HepG2 (cell line): ENCODE measurements around the gene NPDC1. TPM values are rescaled to one million over a fixed set of nuclear protein-coding genes. Genes with fewer than 3 reads are reported as not detected.

Experiments used
- CC2D1A ChIP-seq: sonication (generic); formaldehyde crosslinking; IDR thresholded peaks from 2 replicates; pipeline ENCODE4 v1.8.1; 2023; ENCODE audit warnings: mild to moderate bottlenecking, missing genetic modification reagents
- CEBPB ChIP-seq: IDR thresholded peaks from 2 replicates; pipeline ENCODE4 v1.6.1; 2011; ENCODE audit warnings: low read depth, low read length, improper control_type of control experiment, borderline replicate concordance
- ETV6 ChIP-seq: sonication (generic); formaldehyde crosslinking; conservative IDR thresholded peaks from 2 replicates; pipeline ENCODE4 v1.4.0; 2020; ENCODE audit warnings: missing genetic modification reagents
- GATA4 ChIP-seq: sonication (generic); IDR thresholded peaks from 2 replicates; pipeline ENCODE4 v1.6.1; 2016; ENCODE audit warnings: antibody characterized with exemption, low read depth, borderline replicate concordance
- GATAD2A ChIP-seq: IDR thresholded peaks from 2 replicates; pipeline ENCODE4 v1.6.1; 2016
- GZF1 ChIP-seq: sonication (generic); formaldehyde crosslinking; IDR thresholded peaks from 2 replicates; pipeline ENCODE4 v1.5.1; 2020; ENCODE audit warnings: mild to moderate bottlenecking, missing genetic modification reagents
- MAFG ChIP-seq: sonication (generic); formaldehyde crosslinking; IDR thresholded peaks from 2 replicates; pipeline ENCODE4 v1.5.1; 2020; ENCODE audit warnings: mild to moderate bottlenecking, missing genetic modification reagents
- MYC ChIP-seq: sonication (generic); formaldehyde crosslinking; IDR thresholded peaks from 2 replicates; pipeline ENCODE4 v1.9.0; 2021; ENCODE audit warnings: missing genetic modification reagents, borderline replicate concordance
- ZBTB8A ChIP-seq: sonication (generic); formaldehyde crosslinking; IDR thresholded peaks from 2 replicates; pipeline ENCODE4 v1.4.0; 2020; ENCODE audit warnings: mild to moderate bottlenecking, low read depth, missing genetic modification reagents, borderline replicate concordance
- ZFAT ChIP-seq: sonication (generic); formaldehyde crosslinking; conservative IDR thresholded peaks from 2 replicates; pipeline ENCODE4 v1.8.1; 2023; ENCODE audit warnings: missing genetic modification reagents, inconsistent platforms
- ZFP36L1 ChIP-seq: sonication (generic); formaldehyde crosslinking; IDR thresholded peaks from 2 replicates; pipeline ENCODE4 v1.8.0; 2022; ENCODE audit warnings: mild to moderate bottlenecking, missing genetic modification reagents, moderate library complexity
- ZKSCAN8 ChIP-seq: IDR thresholded peaks from 2 replicates; pipeline ENCODE4 v1.6.1; 2016; ENCODE audit warnings: borderline replicate concordance, missing genetic modification reagents, missing compliant biosample characterization
- ZNF468 ChIP-seq: sonication (generic); formaldehyde crosslinking; IDR thresholded peaks from 2 replicates; pipeline ENCODE4 v1.8.0; 2022; ENCODE audit warnings: mild to moderate bottlenecking, moderate library complexity, missing genetic modification reagents
- polyA plus RNA-seq, 8 experiments: library from polyadenylated mRNA; depleted of rRNA in 3 of 8; stranded (reverse) in 7 of 8; unstranded in 1 of 8; fragments of >200 nt; fragmentation: Illumina TruSeq in 4 of 8; extraction: Trizol in 4 of 8; gene quantifications; 2 replicates each; pipeline versions ENCODE4 v1.2.1 to v1.2.3, GENCODE V29; 2011 to 2016; ENCODE audit warnings: low read depth in 4 of 8, missing spikeins in 1 of 8, mixed read lengths in 1 of 8; ENCODE audit not compliant: insufficient read depth in 1 of 8
- total RNA-seq, 5 experiments: library from RNA; depleted of rRNA; stranded (reverse); fragments of >200 nt; fragmentation: Illumina TruSeq; extraction: Trizol; gene quantifications; 2 replicates each; pipeline ENCODE4 v1.2.3, GENCODE V29; 2016; ENCODE audit warnings: low read depth in 1 of 5
- TF ChIP-seq, protein P1 (sequence below): sonication (generic); formaldehyde crosslinking; IDR thresholded peaks from one replicate; pipeline ENCODE4 v1.5.1; 2020; ENCODE audit warnings: mild to moderate bottlenecking, missing genetic modification reagents; ENCODE audit errors: not compliant biosample characterization
- TF ChIP-seq, protein P2 (sequence below): sonication (generic); formaldehyde crosslinking; IDR thresholded peaks from 2 replicates; pipeline ENCODE4 v1.5.0; 2020; ENCODE audit warnings: missing genetic modification reagents
- TF ChIP-seq, protein P3 (sequence below): IDR thresholded peaks from 2 replicates; pipeline ENCODE4 v1.6.1; 2016; ENCODE audit warnings: mild to moderate bottlenecking
- TF ChIP-seq, protein P4 (sequence below): sonication (generic); formaldehyde crosslinking; IDR thresholded peaks from 2 replicates; pipeline ENCODE4 v1.5.1; 2020; ENCODE audit warnings: mild to moderate bottlenecking, moderate library complexity, missing genetic modification reagents

NPDC1 gene
- total and polyA plus RNA-seq, 2 of the 13 experiments (the other 11 are each of a cell fraction or from before 2014, with no cell fraction given) = 0.84 to 5.4 TPM

DNA sequence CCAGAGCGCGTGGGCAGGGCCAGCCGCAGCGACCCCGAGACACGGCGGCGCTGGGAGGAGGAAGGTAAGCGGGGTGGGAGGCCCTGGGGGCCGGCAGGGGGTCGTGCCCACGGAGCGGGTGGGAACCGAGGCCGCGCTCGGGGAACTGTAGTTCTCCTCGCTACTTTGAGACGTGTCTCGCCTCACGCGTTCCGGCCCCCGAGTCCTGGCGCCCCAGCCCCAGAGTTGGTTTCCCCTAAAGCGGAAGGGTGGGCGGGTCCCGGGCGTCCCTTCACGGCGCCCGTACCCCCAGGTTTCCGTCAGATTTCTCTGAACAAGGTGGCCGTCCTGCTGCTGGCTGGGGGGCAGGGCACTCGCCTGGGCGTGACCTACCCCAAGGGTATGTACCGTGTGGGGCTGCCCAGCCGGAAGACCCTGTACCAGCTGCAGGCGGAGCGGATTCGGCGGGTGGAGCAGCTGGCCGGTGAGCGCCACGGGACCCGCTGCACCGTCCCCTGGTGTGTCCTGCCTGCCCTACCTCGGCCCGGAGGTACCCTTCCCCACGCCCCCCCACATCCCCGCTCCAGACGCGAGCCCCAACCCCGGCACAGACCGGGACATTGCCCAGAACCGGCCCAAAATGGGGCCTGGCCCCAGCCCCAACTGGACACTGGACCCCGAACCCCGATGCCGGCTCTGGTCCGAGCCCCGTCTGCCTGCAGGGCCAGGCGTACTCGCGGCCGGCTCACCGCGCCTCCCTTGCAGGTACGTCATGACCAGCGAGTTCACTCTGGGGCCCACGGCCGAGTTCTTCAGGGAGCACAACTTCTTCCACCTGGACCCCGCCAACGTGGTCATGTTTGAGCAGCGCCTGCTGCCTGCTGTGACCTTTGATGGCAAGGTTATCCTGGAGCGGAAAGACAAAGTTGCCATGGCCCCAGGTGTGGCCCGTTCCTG lies 32.0 kb upstream of the NPDC1 start (continued):
- TF ChIP-seq, protein P1, sequence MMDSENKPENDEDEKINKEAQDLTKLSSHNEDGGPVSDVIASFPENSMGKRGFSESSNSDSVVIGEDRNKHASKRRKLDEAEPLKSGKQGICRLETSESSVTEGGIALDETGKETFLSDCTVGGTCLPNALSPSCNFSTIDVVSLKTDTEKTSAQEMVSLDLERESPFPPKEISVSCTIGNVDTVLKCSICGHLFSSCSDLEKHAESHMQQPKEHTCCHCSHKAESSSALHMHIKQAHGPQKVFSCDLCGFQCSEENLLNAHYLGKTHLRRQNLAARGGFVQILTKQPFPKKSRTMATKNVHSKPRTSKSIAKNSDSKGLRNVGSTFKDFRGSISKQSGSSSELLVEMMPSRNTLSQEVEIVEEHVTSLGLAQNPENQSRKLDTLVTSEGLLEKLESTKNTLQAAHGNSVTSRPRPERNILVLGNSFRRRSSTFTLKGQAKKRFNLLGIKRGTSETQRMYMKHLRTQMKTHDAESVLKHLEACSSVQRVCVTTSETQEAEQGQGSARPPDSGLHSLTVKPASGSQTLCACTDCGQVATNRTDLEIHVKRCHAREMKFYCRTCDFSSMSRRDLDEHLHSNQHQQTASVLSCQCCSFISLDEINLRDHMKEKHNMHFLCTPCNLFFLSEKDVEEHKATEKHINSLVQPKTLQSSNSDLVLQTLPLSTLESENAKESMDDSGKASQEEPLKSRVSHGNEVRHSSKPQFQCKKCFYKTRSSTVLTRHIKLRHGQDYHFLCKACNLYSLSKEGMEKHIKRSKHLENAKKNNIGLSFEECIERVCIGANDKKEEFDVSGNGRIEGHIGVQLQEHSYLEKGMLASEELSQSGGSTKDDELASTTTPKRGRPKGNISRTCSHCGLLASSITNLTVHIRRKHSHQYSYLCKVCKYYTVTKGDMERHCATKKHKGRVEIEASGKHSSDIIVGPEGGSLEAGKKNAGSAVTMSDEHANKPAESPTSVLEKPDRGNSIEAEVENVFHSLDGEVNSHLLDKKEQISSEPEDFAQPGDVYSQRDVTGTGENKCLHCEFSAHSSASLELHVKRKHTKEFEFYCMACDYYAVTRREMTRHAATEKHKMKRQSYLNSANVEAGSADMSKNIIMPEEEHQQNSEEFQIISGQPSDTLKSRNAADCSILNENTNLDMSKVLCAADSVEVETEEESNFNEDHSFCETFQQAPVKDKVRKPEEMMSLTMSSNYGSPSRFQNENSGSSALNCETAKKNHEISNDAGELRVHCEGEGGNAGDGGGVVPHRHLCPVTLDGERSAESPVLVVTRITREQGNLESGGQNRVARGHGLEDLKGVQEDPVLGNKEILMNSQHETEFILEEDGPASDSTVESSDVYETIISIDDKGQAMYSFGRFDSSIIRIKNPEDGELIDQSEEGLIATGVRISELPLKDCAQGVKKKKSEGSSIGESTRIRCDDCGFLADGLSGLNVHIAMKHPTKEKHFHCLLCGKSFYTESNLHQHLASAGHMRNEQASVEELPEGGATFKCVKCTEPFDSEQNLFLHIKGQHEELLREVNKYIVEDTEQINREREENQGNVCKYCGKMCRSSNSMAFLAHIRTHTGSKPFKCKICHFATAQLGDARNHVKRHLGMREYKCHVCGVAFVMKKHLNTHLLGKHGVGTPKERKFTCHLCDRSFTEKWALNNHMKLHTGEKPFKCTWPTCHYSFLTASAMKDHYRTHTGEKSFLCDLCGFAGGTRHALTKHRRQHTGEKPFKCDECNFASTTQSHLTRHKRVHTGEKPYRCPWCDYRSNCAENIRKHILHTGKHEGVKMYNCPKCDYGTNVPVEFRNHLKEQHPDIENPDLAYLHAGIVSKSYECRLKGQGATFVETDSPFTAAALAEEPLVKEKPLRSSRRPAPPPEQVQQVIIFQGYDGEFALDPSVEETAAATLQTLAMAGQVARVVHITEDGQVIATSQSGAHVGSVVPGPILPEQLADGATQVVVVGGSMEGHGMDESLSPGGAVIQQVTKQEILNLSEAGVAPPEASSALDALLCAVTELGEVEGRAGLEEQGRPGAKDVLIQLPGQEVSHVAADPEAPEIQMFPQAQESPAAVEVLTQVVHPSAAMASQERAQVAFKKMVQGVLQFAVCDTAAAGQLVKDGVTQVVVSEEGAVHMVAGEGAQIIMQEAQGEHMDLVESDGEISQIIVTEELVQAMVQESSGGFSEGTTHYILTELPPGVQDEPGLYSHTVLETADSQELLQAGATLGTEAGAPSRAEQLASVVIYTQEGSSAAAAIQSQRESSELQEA (CRISPR knock-in tag) = no peak
- TF ChIP-seq ZFP36L1 (CRISPR knock-in tag) = no peak
- TF ChIP-seq, protein P2, sequence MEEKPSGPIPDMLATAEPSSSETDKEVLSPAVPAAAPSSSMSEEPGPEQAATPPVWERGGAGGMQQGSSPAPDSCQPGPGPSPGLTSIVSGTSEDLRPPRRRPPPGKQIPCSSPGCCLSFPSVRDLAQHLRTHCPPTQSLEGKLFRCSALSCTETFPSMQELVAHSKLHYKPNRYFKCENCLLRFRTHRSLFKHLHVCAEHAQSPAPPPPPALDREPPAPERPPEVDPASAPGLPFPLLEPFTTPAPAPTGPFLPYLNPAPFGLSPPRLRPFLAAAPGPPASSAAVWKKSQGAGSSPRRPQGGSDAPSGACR (CRISPR knock-in tag) = no peak
- TF ChIP-seq CC2D1A (CRISPR knock-in tag) = no peak
- TF ChIP-seq GATA4 = no peak
- TF ChIP-seq ZBTB8A (CRISPR knock-in tag) = no peak
- TF ChIP-seq, protein P3, sequence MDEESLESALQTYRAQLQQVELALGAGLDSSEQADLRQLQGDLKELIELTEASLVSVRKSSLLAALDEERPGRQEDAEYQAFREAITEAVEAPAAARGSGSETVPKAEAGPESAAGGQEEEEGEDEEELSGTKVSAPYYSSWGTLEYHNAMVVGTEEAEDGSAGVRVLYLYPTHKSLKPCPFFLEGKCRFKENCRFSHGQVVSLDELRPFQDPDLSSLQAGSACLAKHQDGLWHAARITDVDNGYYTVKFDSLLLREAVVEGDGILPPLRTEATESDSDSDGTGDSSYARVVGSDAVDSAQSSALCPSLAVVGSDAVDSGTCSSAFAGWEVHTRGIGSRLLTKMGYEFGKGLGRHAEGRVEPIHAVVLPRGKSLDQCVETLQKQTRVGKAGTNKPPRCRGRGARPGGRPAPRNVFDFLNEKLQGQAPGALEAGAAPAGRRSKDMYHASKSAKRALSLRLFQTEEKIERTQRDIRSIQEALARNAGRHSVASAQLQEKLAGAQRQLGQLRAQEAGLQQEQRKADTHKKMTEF = no peak
- no peak for TF ChIP-seq CEBPB
- TF ChIP-seq ZNF468 (CRISPR knock-in tag) = no peak
- TF ChIP-seq MYC (CRISPR knock-in tag) = no peak
- TF ChIP-seq MAFG (CRISPR knock-in tag) = no peak
- TF ChIP-seq ZKSCAN8 = no peak
- TF ChIP-seq, protein P4, sequence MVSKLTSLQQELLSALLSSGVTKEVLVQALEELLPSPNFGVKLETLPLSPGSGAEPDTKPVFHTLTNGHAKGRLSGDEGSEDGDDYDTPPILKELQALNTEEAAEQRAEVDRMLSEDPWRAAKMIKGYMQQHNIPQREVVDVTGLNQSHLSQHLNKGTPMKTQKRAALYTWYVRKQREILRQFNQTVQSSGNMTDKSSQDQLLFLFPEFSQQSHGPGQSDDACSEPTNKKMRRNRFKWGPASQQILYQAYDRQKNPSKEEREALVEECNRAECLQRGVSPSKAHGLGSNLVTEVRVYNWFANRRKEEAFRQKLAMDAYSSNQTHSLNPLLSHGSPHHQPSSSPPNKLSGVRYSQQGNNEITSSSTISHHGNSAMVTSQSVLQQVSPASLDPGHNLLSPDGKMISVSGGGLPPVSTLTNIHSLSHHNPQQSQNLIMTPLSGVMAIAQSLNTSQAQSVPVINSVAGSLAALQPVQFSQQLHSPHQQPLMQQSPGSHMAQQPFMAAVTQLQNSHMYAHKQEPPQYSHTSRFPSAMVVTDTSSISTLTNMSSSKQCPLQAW (CRISPR knock-in tag) = 0 out of 2 replicates have a peak, but pooled peaks have one; percentile 9
- no peak for TF ChIP-seq ZFAT (CRISPR knock-in tag)
- no peak for TF ChIP-seq GZF1 (CRISPR knock-in tag)
- no peak for TF ChIP-seq GATAD2A (CRISPR knock-in tag)
- no peak for TF ChIP-seq ETV6
